Endothelial cell of umbilical vein (primary cell): ENCODE measurements around the gene BUD31.

Experiments used
- CTCF ChIP-seq, 2 donors: IDR thresholded peaks; 1 replicate in 1 of 2; 2 replicates in 1 of 2; pipeline ENCODE4 v1.5.1; 2011; ENCODE audit warnings: low read length in 2 of 2, mild to moderate bottlenecking in 2 of 2, moderate library complexity in 2 of 2, control low read depth in 1 of 2, inconsistent platforms in 1 of 2, low read depth in 1 of 2; ENCODE audit not compliant: insufficient read depth in 1 of 2; ENCODE audit errors: extremely low read depth in 1 of 2
- EZH2 ChIP-seq: IDR thresholded peaks from 2 replicates; pipeline ENCODE4 v1.6.1; 2012; ENCODE audit warnings: borderline replicate concordance, low read depth, mild to moderate bottlenecking, moderate library complexity, low read length, inconsistent platforms; ENCODE audit not compliant: severe bottlenecking
- FOS ChIP-seq: IDR thresholded peaks from 2 replicates; pipeline ENCODE4 v1.6.1; 2011; ENCODE audit warnings: mild to moderate bottlenecking, low read length, moderate library complexity, borderline replicate concordance; ENCODE audit not compliant: insufficient read depth
- JUN ChIP-seq: IDR thresholded peaks from 2 replicates; pipeline ENCODE4 v1.6.1; 2011; ENCODE audit warnings: borderline replicate concordance, low read depth; ENCODE audit not compliant: insufficient read length, insufficient read depth
- MAX ChIP-seq: IDR thresholded peaks from 2 replicates; pipeline ENCODE4 v1.6.1; 2011; ENCODE audit not compliant: insufficient read depth, insufficient read length
- MYC ChIP-seq: IDR thresholded peaks from one replicate; pipeline ENCODE4 v1.6.1; 2011; ENCODE audit warnings: mild to moderate bottlenecking, low read depth, low read length
- POLR2A ChIP-seq: IDR thresholded peaks from 2 replicates; pipeline ENCODE4 v1.6.1; 2012; ENCODE audit warnings: low read depth, mild to moderate bottlenecking, control low read depth, low read length
- POLR2AphosphoS5 ChIP-seq: IDR thresholded peaks from 2 replicates; pipeline ENCODE4 v1.6.1; 2012; ENCODE audit warnings: low read depth, mild to moderate bottlenecking, control low read depth, low read length, moderate library complexity; ENCODE audit not compliant: insufficient read depth

- TF ChIP-seq POLR2AphosphoS5 (no peak), CTCF (IDR thresholded peaks at IDR 0.05; ENCODE audit: extremely low read depth in 1 of 2, insufficient read depth in 1 of 2, low read depth in 1 of 2, low read length in 2 of 2) (no peak), MYC (no peak), EZH2 (no peak), POLR2A (no peak), MAX (no peak), FOS (no peak), JUN (no peak)
Measured at GRCh38 chr7:99437946-99438572, 29.3 kb downstream of the BUD31 start.
